CD4-positive, alpha-beta memory T cell (primary cell): ENCODE data around the gene USP14. TPM values are rescaled to one million over a fixed set of nuclear protein-coding genes. Genes with fewer than 3 reads are reported as not detected.

Experiments
- CTCF ChIA-PET: fragments of 350-600 bp; sonication (Branson Sonifier 250); formaldehyde crosslinking; loops from one replicate; lab custom pipeline; 2021; ENCODE audit warnings: inconsistent platforms; ENCODE audit not compliant: partially characterized antibody; lab: Charles Lee
- POLR2A ChIA-PET: fragments of 350-600 bp; sonication (Branson Sonifier 250); formaldehyde crosslinking; loops from one replicate; lab custom pipeline; 2021; ENCODE audit not compliant: partially characterized antibody; lab: Charles Lee
- DNase-seq, 5 donors: peaks; one replicate each; pipeline versions ENCODE4 v3.0.0 to v3.0.0-alpha.2; 2020 to 2022; ENCODE audit warnings: mixed read lengths in 1 of 5
- H3K27ac ChIP-seq: one replicate; pipeline ENCODE4 v1.7.0; 2013; ENCODE audit warnings: low read depth, low read length
- H3K27me3 ChIP-seq: 2 replicates; pipeline ENCODE4 v1.7.0; 2013; ENCODE audit warnings: mild to moderate bottlenecking, low read length, moderate library complexity; ENCODE audit not compliant: insufficient read depth
- H3K36me3 ChIP-seq: 2 replicates; pipeline ENCODE4 v1.7.0; 2013; ENCODE audit warnings: mild to moderate bottlenecking, low read length, moderate library complexity; ENCODE audit not compliant: insufficient read depth
- H3K4me1 ChIP-seq: 2 replicates; pipeline ENCODE4 v1.7.0; 2013; ENCODE audit warnings: mild to moderate bottlenecking, low read length, moderate library complexity; ENCODE audit not compliant: insufficient read depth
- H3K4me3 ChIP-seq, 2 donors: one replicate each; pipeline ENCODE4 v1.7.0; 2013; ENCODE audit warnings: low read length in 2 of 2, mild to moderate bottlenecking in 1 of 2
- H3K9me3 ChIP-seq, 2 donors: one replicate each; pipeline ENCODE4 v1.7.0; 2013; ENCODE audit warnings: low read length in 2 of 2, control low read depth in 1 of 2; ENCODE audit not compliant: control insufficient read depth in 1 of 2
- H3K27ac Mint-ChIP-seq, 7 donors: one replicate each; pipeline ENCODE4 v1.8.0; 2020 to 2021; ENCODE audit warnings: mixed read lengths in 7 of 7, mild to moderate bottlenecking in 6 of 7, inconsistent platforms in 3 of 7, moderate library complexity in 3 of 7
- H3K27me3 Mint-ChIP-seq, 2 donors: one replicate each; pipeline ENCODE4 v1.8.0; 2020 to 2021; ENCODE audit warnings: mixed read lengths in 2 of 2
- H3K36me3 Mint-ChIP-seq, 2 donors: one replicate each; pipeline ENCODE4 v1.8.0; 2020 to 2021; ENCODE audit warnings: mixed read lengths in 2 of 2, inconsistent platforms in 1 of 2, mild to moderate bottlenecking in 1 of 2
- H3K4me1 Mint-ChIP-seq, 4 donors: one replicate each; pipeline ENCODE4 v1.8.0; 2020 to 2021; ENCODE audit warnings: mixed read lengths in 4 of 4, mild to moderate bottlenecking in 1 of 4
- H3K4me3 Mint-ChIP-seq, 8 donors: one replicate each; pipeline ENCODE4 v1.8.0; 2020 to 2021; ENCODE audit warnings: mixed read lengths in 8 of 8, mild to moderate bottlenecking in 7 of 8, moderate library complexity in 6 of 8, inconsistent platforms in 3 of 8
- H3K9me3 Mint-ChIP-seq, 8 donors: one replicate each; pipeline ENCODE4 v1.8.0; 2020 to 2021; ENCODE audit warnings: mixed read lengths in 8 of 8, mild to moderate bottlenecking in 5 of 8, inconsistent platforms in 3 of 8, moderate library complexity in 1 of 8
- intact Hi-C: fragments of 100-400 bp; cut with micrococcal nuclease; formaldehyde crosslinking; loops from one replicate; pipeline ENCODE4 v1.15.1; 2023
- polyA plus RNA-seq, 2 donors: library from polyadenylated mRNA; unstranded; fragments of 300-500 nt; fragmentation: Illumina TruSeq; gene quantifications; one replicate each; pipeline ENCODE4 v1.2.3, GENCODE V29; 2021
- total RNA-seq, 2 experiments: library from RNA; stranded (reverse); gene quantifications; one replicate each; pipeline ENCODE4 v1.2.3, GENCODE V29; 2021

USP14 gene
- total and polyA plus RNA-seq, 4 experiments from 2014 or later = 33.3 to 55.9 (median 43.1) TPM

DNA sequence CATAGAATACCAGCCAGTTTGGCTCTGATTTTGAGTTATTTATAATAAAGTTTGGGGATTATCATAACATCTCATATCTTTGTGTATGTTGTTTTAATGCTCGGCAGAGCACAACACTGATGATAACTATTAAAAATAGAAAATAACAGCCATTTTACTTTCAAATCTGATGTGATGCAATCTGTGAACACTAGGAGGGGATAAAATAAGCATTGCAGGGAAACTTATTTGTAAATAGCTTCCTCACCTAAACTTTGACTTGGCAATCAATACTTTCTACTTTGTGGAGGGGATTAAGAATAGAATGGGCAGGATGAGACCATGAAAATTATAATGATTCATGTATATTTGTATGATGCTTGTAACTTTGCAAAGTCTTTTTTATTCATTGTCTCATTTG lies 54.4 kb downstream of the USP14 start:
- H3K36me3 ChIP-seq = peaks cover 35% of the 10 kb centered on the region
- no peak overlapping the region for H3K4me3 ChIP-seq
- Mint-ChIP-seq H3K27ac (peak overlapping the region in 2 of 7 donors; percentile 53 to 79), H3K36me3 (peaks cover 70 to 76% of the 10 kb centered on the region in 2 donors), H3K4me1 (peaks cover 0 to 3% (median 0%) of the 10 kb centered on the region in 4 donors), H3K4me3 (no peak overlapping the region), H3K27me3 (no peaks in the 10 kb centered on the region), H3K9me3 (no peaks in the 10 kb centered on the region)
- H3K27me3 ChIP-seq = no peaks in the 10 kb centered on the region
- no peak overlapping the region for H3K27ac ChIP-seq
- intact Hi-C loops = no loop called here
- H3K9me3 ChIP-seq = no peaks in the 10 kb centered on the region
- no peak for DNase-seq
- H3K4me1 ChIP-seq = no peaks in the 10 kb centered on the region
- ChIA-PET POLR2A (no interaction called here), CTCF (interaction anchor here (0.6 kb wide), 1 partner anchor 142 kb away, joined by 3 read pairs; no protein-coding TSS in a partner anchor)

DNA sequence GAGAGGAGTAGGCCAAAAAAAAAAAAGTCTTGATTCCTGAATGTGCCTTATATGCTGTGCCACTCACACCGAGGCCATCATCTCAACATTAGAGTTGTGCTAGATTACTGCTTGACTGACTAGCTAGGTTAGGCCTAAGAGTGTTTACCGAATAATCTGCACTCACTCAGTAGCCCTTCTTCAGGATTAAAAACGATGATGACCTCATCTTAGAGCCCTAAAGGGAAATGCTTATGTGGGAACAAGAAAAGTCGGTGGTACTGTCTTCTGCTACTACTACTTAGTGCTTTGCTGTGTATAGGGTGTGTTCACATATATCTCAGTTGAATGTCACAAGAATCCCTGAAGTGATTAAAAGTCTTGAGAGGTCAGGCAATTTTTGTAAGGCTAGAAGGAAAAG lies 55.1 kb downstream of the USP14 start:
- Histone ChIP-seq H3K36me3 (peaks cover 39% of the 10 kb centered on the region), H3K9me3 (no peaks in the 10 kb centered on the region), H3K27me3 (no peaks in the 10 kb centered on the region), H3K27ac (no peak overlapping the region), H3K4me3 (no peak overlapping the region), H3K4me1 (no peaks in the 10 kb centered on the region)
- Mint-ChIP-seq H3K4me1 (peaks cover 0 to 2% (median 0%) of the 10 kb centered on the region in 4 donors), H3K27ac (peak overlapping the region in 3 of 7 donors; percentile 31 to 86 (median 68)), H3K4me3 (no peak overlapping the region), H3K36me3 (peaks cover 70 to 84% of the 10 kb centered on the region in 2 donors), H3K27me3 (no peaks in the 10 kb centered on the region), H3K9me3 (no peaks in the 10 kb centered on the region)
- POLR2A ChIA-PET = no interaction called here
- intact Hi-C loops = no loop called here
- DNase-seq = no peak
- CTCF ChIA-PET = interaction anchor here (1.4 kb wide), 1 partner anchor 10 kb away, joined by 3 read pairs; no protein-coding TSS in a partner anchor

DNA sequence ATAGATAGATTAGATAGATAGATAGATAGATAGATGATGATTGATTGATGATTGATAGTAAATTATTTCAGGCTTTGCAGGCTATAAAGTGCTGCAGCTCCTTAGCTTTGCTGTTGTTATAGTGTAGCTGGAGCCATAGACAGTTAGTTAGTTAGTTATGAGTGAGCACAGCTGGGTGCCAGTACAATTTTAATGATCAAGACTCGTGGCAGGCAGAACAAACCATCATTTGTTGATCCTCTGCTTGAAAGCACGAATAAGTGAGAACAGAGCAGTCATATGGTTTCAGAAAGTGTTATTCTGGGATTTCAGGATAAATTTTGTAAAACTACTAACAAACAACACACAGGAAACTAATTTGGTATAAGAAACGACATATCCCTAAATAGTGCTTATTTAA lies 55.6 kb downstream of the USP14 start:
- Histone ChIP-seq H3K27ac (no peak overlapping the region), H3K4me3 (no peak overlapping the region), H3K9me3 (no peaks in the 10 kb centered on the region), H3K36me3 (peaks cover 42% of the 10 kb centered on the region), H3K4me1 (no peaks in the 10 kb centered on the region), H3K27me3 (no peaks in the 10 kb centered on the region)
- H3K9me3 Mint-ChIP-seq = no peaks in the 10 kb centered on the region
- DNase-seq = no peak
- no peak overlapping the region for H3K4me3 Mint-ChIP-seq
- intact Hi-C loops = no loop called here
- H3K4me1 Mint-ChIP-seq = peaks cover 0 to 2% (median 0%) of the 10 kb centered on the region in 4 donors
- no peaks in the 10 kb centered on the region for H3K27me3 Mint-ChIP-seq
- ChIA-PET CTCF (interaction anchor here (1.4 kb wide), 1 partner anchor 11 kb away, joined by 3 read pairs; no protein-coding TSS in a partner anchor), POLR2A (no interaction called here)
- peak overlapping the region in 2 of 7 donors; percentile 31 to 86 for H3K27ac Mint-ChIP-seq
- peaks cover 70 to 84% of the 10 kb centered on the region in 2 donors for H3K36me3 Mint-ChIP-seq

DNA sequence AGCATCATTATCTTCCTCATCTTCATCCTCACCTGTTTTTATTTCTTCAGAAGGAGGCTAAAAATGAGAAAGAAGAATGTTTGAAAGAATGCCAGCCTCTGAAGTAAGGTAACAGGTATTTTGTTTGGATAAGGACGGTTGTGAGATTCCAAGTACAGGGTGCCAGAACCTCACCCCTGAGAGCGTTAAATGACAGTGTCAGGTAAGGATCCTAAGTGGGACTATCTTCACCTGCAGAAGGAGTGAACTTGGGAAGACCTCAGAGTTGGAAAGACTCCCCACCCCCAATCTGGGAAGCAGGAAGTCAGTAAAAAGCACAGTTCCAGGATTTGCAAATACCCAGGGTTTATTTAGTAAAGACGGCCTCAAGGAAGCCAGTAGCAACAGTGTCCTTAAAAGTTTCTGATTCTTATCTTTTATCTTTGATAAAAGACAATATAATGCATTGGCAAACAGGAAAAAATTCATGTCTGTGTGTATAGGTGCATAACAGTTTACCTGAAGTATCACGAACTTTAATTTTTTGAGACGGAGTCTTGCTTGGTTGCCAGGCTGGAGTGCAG lies 57.2 kb downstream of the USP14 start:
- CTCF ChIA-PET = no interaction called here
- peaks cover 38% of the 10 kb centered on the region for H3K36me3 ChIP-seq

DNA sequence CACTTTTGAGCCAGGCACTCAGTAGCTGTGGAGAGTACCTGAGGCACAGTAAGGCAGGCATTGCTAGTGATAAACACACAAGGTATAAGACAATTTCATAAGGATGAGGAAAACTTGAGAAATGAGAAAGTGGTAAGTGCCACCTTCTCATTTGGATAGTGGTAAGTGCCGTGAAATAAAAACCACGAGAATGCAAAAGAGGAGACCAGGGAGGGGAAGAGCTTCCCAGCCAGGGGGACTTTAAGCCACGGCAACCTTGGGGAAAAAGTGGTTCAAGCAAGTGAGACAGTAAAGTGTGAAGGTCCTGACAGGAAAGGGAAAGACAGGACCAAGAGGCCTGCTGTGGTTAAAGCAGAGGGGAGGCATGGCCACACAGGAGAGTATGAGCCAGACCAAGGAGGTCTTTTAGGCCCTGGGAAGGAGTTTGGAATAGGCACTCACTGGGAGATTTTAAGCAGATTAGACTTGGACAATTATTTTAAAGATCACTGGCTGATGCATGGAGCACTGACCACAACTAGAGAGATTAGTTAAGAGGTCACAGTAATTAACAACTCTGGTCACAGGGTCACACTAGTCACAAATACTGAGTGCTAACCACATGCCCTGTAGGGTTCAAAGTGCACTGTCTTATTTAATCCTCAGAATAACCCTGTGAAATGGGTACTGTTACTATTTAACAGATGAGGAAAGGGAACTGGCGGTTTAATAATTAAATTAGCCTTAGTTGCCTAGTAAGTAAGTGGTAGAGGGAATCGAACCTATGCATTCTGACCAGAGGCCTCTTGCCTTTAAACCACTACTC lies 59.4 kb downstream of the USP14 start:
- POLR2A ChIA-PET = no interaction called here
- no peaks in the 10 kb centered on the region for H3K4me1 Mint-ChIP-seq
- no peaks in the 10 kb centered on the region for H3K4me1 ChIP-seq
- H3K9me3 ChIP-seq = no peaks in the 10 kb centered on the region
- H3K4me3 ChIP-seq = no peak overlapping the region
- H3K36me3 ChIP-seq = peaks cover 29% of the 10 kb centered on the region
- CTCF ChIA-PET = no interaction called here
- peak overlapping the region in 4 of 7 donors; percentile 45 to 84 (median 64) for H3K27ac Mint-ChIP-seq
- no peaks in the 10 kb centered on the region for H3K27me3 Mint-ChIP-seq
- peaks cover 38 to 59% of the 10 kb centered on the region in 2 donors for H3K36me3 Mint-ChIP-seq
- no peaks in the 10 kb centered on the region for H3K9me3 Mint-ChIP-seq
- no peak for DNase-seq
- intact Hi-C loops = no loop called here
- H3K27ac ChIP-seq = no peak overlapping the region
- no peak overlapping the region for H3K4me3 Mint-ChIP-seq
- no peaks in the 10 kb centered on the region for H3K27me3 ChIP-seq

More for the DNA sequence above, 57.2 kb downstream of the USP14 start:
- intact Hi-C loops = no loop called here
- no peaks in the 10 kb centered on the region for H3K27me3 ChIP-seq
- no peaks in the 10 kb centered on the region for H3K4me1 ChIP-seq
- H3K4me3 ChIP-seq = no peak overlapping the region
- H3K9me3 ChIP-seq = no peaks in the 10 kb centered on the region
- POLR2A ChIA-PET = no interaction called here
- Mint-ChIP-seq H3K27ac (no peak overlapping the region), H3K27me3 (no peaks in the 10 kb centered on the region), H3K9me3 (no peaks in the 10 kb centered on the region), H3K4me1 (no peaks in the 10 kb centered on the region), H3K4me3 (no peak overlapping the region), H3K36me3 (peaks cover 58 to 73% of the 10 kb centered on the region in 2 donors)
- DNase-seq = no peak
- H3K27ac ChIP-seq = no peak overlapping the region

- Histone ChIP-seq H3K4me3 (no peak overlapping the region), H3K4me1 (no peaks in the 10 kb centered on the region), H3K9me3 (no peaks in the 10 kb centered on the region), H3K36me3 (peaks cover 33% of the 10 kb centered on the region), H3K27ac (no peak overlapping the region), H3K27me3 (no peaks in the 10 kb centered on the region)
- intact Hi-C loops = no loop called here
- DNase-seq = no peak
- no peak overlapping the region for H3K4me3 Mint-ChIP-seq
- peaks cover 36 to 61% of the 10 kb centered on the region in 2 donors for H3K36me3 Mint-ChIP-seq
- no peaks in the 10 kb centered on the region for H3K27me3 Mint-ChIP-seq
- H3K4me1 Mint-ChIP-seq = no peaks in the 10 kb centered on the region
- CTCF ChIA-PET = no interaction called here
- H3K27ac Mint-ChIP-seq = peak overlapping the region in 5 of 7 donors; percentile 15 to 78 (median 31)
- POLR2A ChIA-PET = no interaction called here
- no peaks in the 10 kb centered on the region for H3K9me3 Mint-ChIP-seq
Measured at GRCh38 chr18:220708-221107, 62.4 kb downstream of the USP14 start.

DNA sequence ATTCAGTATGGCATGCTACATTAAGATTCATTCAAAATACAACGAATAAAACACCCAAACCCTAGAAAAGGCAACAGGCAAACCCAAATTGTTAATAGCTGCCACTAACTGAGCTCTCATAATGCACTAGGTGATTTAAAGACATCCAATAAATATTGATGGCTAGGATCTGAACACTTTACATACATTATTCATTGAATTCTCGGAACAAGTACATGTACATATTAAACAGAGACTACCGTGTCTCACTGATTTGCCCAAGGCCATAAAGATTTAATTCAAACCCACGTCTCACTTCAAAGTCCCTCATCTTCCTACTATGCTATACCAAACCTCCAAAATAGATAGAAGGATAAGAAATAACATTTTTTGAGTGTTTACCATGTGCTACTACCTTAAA lies 67.4 kb downstream of the USP14 start:
- H3K4me3 Mint-ChIP-seq = no peak overlapping the region
- no peak overlapping the region for H3K27ac ChIP-seq
- H3K27me3 ChIP-seq = no peaks in the 10 kb centered on the region
- DNase-seq = no peak
- H3K4me3 ChIP-seq = no peak overlapping the region
- H3K36me3 Mint-ChIP-seq = peaks cover 43 to 58% of the 10 kb centered on the region in 2 donors
- H3K27me3 Mint-ChIP-seq = no peaks in the 10 kb centered on the region
- intact Hi-C loops = no loop called here
- H3K36me3 ChIP-seq = peaks cover 21% of the 10 kb centered on the region
- peaks cover 0 to 5% (median 2%) of the 10 kb centered on the region in 4 donors for H3K4me1 Mint-ChIP-seq
- peak overlapping the region in 3 of 7 donors; percentile 14 to 72 (median 41) for H3K27ac Mint-ChIP-seq
- POLR2A ChIA-PET = no interaction called here
- H3K9me3 ChIP-seq = no peaks in the 10 kb centered on the region
- H3K4me1 ChIP-seq = no peaks in the 10 kb centered on the region
- CTCF ChIA-PET = no interaction called here
- H3K9me3 Mint-ChIP-seq = no peaks in the 10 kb centered on the region
